Stimulated activated CD8-positive, alpha-beta memory T cell treated with anti-CD3 and anti-CD28 coated beads, Interleukin-7, amount 100 ng/mL, for 4 hours (primary cell): ENCODE results near the gene NATD1.
A peak's percentile ranks its signal among the peaks of the same experiment; 100 is the strongest.
"Not testable (repeated sequence)": the region's sequence is repeated elsewhere in the genome, so short reads cannot be mapped to it uniquely, and the experiment has no call there.

Experiments used
- DNase-seq, 2 donors: peaks; one replicate each; pipeline ENCODE4 v3.0.0-alpha.2; 2020; ENCODE audit warnings: low read depth in 2 of 2

NATD1 gene

GRCh38 chr17:21246698-21247097 lies 6.5 kb downstream of the NATD1 start:
- no peak for DNase-seq

- DNase-seq = no peak
These were observed 7.5 kb downstream of the NATD1 start for GRCh38 chr17:21245639-21246084.

GRCh38 chr17:21243516-21244303 lies 9.5 kb downstream of the NATD1 start:
- no peak for DNase-seq

- no peak for DNase-seq
These were observed 10.3 kb downstream of the NATD1 start for GRCh38 chr17:21242780-21243515.

GRCh38 chr17:21242026-21242697 lies 11.0 kb downstream of the NATD1 start:
- no peak for DNase-seq

GRCh38 chr17:21241564-21241963 lies 11.6 kb downstream of the NATD1 start:
- DNase-seq = no peak

- DNase-seq = no peak
These were observed 12.7 kb downstream of the NATD1 start for GRCh38 chr17:21240369-21241055.

- DNase-seq = no peak
These were observed 13.4 kb downstream of the NATD1 start for GRCh38 chr17:21239680-21240368.

GRCh38 chr17:21235921-21236320 lies 17.3 kb downstream of the NATD1 start:
- peak in 1 of 2 donors; percentile 10 for DNase-seq

- no peak for DNase-seq
These were observed 19.4 kb downstream of the NATD1 start for GRCh38 chr17:21233581-21234347.

GRCh38 chr17:21232033-21232749 lies 21.0 kb downstream of the NATD1 start:
- DNase-seq = no peak

- no peak for DNase-seq
These were observed 21.7 kb downstream of the NATD1 start for GRCh38 chr17:21231533-21231932.

- DNase-seq = no peak
These were observed 24.4 kb downstream of the NATD1 start for GRCh38 chr17:21228845-21229244.

- no peak for DNase-seq
These were observed 25.1 kb downstream of the NATD1 start for GRCh38 chr17:21228111-21228510.

- not testable (repeated sequence) for DNase-seq
These were observed 25.9 kb downstream of the NATD1 start for GRCh38 chr17:21227277-21227676.

GRCh38 chr17:21223086-21223485 lies 30.1 kb downstream of the NATD1 start:
- DNase-seq = no peak

GRCh38 chr17:21218831-21219380 lies 34.3 kb downstream of the NATD1 start:
- no peak for DNase-seq

- peak in 1 of 2 donors; percentile 19 for DNase-seq
These were observed 35.1 kb downstream of the NATD1 start for GRCh38 chr17:21218101-21218500.

GRCh38 chr17:21217346-21217745 lies 35.9 kb downstream of the NATD1 start:
- DNase-seq = no peak

GRCh38 chr17:21215935-21216334 lies 37.3 kb downstream of the NATD1 start:
- no peak for DNase-seq
